Liver (tissue), 3 donors: ENCODE data around the gene KSR1.
"Not testable (repeated sequence)": the region's sequence is repeated elsewhere in the genome, so short reads cannot be mapped to it uniquely, and the experiment has no call there.

Source experiments
- CTCF ChIP-seq: fragments of 150-350 bp; IDR thresholded peaks from 2 replicates; pipeline ENCODE4 v1.5.1; 2017; ENCODE audit warnings: improper control_type of control experiment, low read depth, low read length; ENCODE audit not compliant: missing input control
- GABPA ChIP-seq, 2 donors: IDR thresholded peaks in 1 of 2; conservative IDR thresholded peaks in 1 of 2; 2 replicates each; pipeline ENCODE4 v1.6.1; 2016; ENCODE audit warnings: antibody characterized with exemption in 2 of 2, mild to moderate bottlenecking in 1 of 2, moderate library complexity in 1 of 2
- JUND ChIP-seq, 2 donors: IDR thresholded peaks; 2 replicates each; pipeline ENCODE4 v1.6.1; 2016; ENCODE audit warnings: antibody characterized with exemption in 2 of 2
- NR2F2 ChIP-seq: IDR thresholded peaks from 2 replicates; pipeline ENCODE4 v1.6.1; 2016; ENCODE audit warnings: antibody characterized with exemption
- REST ChIP-seq: IDR thresholded peaks from 2 replicates; pipeline ENCODE4 v1.6.1; 2016; ENCODE audit warnings: antibody characterized with exemption, mild to moderate bottlenecking
- SP1 ChIP-seq: IDR thresholded peaks from 2 replicates; pipeline ENCODE4 v1.6.1; 2018; ENCODE audit warnings: antibody characterized with exemption, mild to moderate bottlenecking
- TAF1 ChIP-seq: conservative IDR thresholded peaks from 2 replicates; pipeline ENCODE4 v1.6.1; 2016; ENCODE audit warnings: antibody characterized with exemption, mild to moderate bottlenecking
- TF ChIP-seq, protein P1 (sequence below): IDR thresholded peaks from 2 replicates; pipeline ENCODE4 v1.6.1; 2016; ENCODE audit warnings: antibody characterized with exemption
- TF ChIP-seq, protein P2 (sequence below): IDR thresholded peaks from 2 replicates; pipeline ENCODE4 v1.6.1; 2016; ENCODE audit warnings: antibody characterized with exemption
- TF ChIP-seq, protein P3 (sequence below): IDR thresholded peaks from 2 replicates; pipeline ENCODE4 v1.6.1; 2016; ENCODE audit warnings: antibody characterized with exemption
- donor health status: healthy.
- donor health status: healthy.

DNA sequence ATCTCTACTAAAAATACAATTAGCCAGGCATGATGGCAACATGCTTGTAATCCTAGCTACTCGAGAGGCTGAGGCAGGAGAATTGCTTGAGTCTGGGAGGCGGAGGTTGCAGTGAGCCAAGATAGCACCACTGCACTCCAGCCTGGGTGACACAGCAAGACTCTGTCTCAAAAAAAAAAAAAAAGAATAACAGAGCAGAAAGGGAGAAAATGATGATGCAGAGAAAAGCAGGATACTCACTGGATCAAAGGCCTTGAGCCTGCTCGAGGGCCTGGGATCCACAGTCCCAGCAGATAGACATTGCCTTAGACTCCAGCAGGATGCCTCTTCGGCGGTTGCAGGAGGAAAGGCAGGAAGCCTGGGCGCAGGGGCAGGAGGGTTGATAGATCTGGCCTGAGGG is 7.7 kb upstream of the KSR1 start:
- TF ChIP-seq REST; CTCF; SP1; TAF1; JUND (IDR thresholded peaks at IDR 0.05); NR2F2; GABPA (IDR thresholded peaks at IDR 0.05 in 1 of 2, conservative IDR thresholded peaks at IDR 0.05 in 1 of 2): not testable (repeated sequence)
- TF ChIP-seq, protein P1, sequence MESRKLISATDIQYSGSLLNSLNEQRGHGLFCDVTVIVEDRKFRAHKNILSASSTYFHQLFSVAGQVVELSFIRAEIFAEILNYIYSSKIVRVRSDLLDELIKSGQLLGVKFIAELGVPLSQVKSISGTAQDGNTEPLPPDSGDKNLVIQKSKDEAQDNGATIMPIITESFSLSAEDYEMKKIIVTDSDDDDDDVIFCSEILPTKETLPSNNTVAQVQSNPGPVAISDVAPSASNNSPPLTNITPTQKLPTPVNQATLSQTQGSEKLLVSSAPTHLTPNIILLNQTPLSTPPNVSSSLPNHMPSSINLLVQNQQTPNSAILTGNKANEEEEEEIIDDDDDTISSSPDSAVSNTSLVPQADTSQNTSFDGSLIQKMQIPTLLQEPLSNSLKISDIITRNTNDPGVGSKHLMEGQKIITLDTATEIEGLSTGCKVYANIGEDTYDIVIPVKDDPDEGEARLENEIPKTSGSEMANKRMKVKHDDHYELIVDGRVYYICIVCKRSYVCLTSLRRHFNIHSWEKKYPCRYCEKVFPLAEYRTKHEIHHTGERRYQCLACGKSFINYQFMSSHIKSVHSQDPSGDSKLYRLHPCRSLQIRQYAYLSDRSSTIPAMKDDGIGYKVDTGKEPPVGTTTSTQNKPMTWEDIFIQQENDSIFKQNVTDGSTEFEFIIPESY = not testable (repeated sequence)
- TF ChIP-seq, protein P2, sequence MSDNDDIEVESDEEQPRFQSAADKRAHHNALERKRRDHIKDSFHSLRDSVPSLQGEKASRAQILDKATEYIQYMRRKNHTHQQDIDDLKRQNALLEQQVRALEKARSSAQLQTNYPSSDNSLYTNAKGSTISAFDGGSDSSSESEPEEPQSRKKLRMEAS = not testable (repeated sequence)
- TF ChIP-seq, protein P3, sequence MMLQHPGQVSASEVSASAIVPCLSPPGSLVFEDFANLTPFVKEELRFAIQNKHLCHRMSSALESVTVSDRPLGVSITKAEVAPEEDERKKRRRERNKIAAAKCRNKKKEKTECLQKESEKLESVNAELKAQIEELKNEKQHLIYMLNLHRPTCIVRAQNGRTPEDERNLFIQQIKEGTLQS = not testable (repeated sequence)
